Heart left ventricle (tissue), 13 donors: ENCODE measurements around the gene RAB11FIP2.

Source experiments
- POLR2A ChIP-seq, 2 donors: fragments of 450-650 bp; IDR thresholded peaks; one replicate each; pipeline ENCODE4 v1.6.1; 2017; ENCODE audit warnings: antibody characterized with exemption in 2 of 2, mild to moderate bottlenecking in 2 of 2, moderate library complexity in 2 of 2
- TF ChIP-seq, protein P1 (sequence below), 12 donors: fragments of 200-600 bp; sonication (generic) in 4 of 12; IDR thresholded peaks; one replicate each; pipeline versions ENCODE4 v1.5.0 to v1.8.0; 2018 to 2022; ENCODE audit warnings: antibody characterized with exemption in 12 of 12, mild to moderate bottlenecking in 5 of 12
- donor health status: ischemic (EF 13 %, LVEDD 7.1; RV severe dilation, severe dysfunction).
- donor health status: DM: no; HTN: yes; CAD: no.
- donor health status: DM: no; HTN: no; CAD: no.
- donor health status: ischemic (EF 25% LVEDD 6.9; RV normal size, moderate dysfunction).
- donor health status: ischemic (EF 25% LVEDD 5.7; RV mildly dilated, moderate dysfunction).
- donor health status: ischemic (EF 35%, LVEDD 5.7; RV mildly dilated, moderate dysfunction).
- donor health status: nonischemic (EF 11% LVEDD 7.7; RV severe dilation, severe dysfunction).
- donor health status: DM: yes; HTN: yes; CAD: no.
- donor health status: PGD.
- donor health status: ischemic (EF 29% LVEDD 5.4; RV normal size, mild dysfunction).
- donor health status: nonischemic (EF 23%, LVEDD 6.1; RV moderate dilation, normal function).

DNA sequence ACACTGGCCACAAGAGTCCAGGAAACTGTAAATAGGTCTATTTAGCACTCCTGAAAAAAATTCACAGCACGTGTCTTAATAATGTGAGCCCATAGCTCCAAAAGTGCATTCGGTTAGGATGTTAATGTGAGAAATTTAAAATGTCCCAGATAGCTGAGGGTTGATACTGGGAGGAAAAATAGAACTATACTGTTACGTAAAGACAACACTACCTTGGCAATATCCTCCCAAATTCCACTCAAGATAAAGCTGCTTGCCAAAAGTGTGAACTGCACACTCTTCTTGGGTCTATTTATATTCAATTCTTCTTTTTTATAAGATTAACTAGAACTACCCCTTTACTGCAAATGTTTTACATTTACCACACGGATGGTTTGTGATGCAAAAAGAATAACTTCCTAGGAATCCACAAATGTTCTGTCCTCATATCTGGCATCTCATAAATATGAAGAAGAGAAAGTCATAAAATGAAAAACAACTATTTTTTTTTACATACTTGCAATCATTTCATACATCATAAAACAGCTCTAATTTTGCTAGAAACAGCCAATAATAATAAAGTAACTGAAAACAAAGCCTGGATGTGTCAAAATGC lies 10.4 kb downstream of the RAB11FIP2 start:
- TF ChIP-seq POLR2A (IDR thresholded peaks at IDR 0.05), result no peak
- TF ChIP-seq, protein P1, sequence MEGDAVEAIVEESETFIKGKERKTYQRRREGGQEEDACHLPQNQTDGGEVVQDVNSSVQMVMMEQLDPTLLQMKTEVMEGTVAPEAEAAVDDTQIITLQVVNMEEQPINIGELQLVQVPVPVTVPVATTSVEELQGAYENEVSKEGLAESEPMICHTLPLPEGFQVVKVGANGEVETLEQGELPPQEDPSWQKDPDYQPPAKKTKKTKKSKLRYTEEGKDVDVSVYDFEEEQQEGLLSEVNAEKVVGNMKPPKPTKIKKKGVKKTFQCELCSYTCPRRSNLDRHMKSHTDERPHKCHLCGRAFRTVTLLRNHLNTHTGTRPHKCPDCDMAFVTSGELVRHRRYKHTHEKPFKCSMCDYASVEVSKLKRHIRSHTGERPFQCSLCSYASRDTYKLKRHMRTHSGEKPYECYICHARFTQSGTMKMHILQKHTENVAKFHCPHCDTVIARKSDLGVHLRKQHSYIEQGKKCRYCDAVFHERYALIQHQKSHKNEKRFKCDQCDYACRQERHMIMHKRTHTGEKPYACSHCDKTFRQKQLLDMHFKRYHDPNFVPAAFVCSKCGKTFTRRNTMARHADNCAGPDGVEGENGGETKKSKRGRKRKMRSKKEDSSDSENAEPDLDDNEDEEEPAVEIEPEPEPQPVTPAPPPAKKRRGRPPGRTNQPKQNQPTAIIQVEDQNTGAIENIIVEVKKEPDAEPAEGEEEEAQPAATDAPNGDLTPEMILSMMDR (IDR thresholded peaks at IDR 0.05), result no peak
